SH-SY5Y (cell line): ENCODE results near the gene LRCOL1.

Source experiments
- GATA2 ChIP-seq: IDR thresholded peaks from 2 replicates; pipeline ENCODE4 v1.6.1; 2011; ENCODE audit warnings: mild to moderate bottlenecking, low read depth, low read length
- GATA3 ChIP-seq: IDR thresholded peaks from 2 replicates; pipeline ENCODE4 v1.6.1; 2011; ENCODE audit warnings: low read depth, mild to moderate bottlenecking, low read length, moderate library complexity

DNA sequence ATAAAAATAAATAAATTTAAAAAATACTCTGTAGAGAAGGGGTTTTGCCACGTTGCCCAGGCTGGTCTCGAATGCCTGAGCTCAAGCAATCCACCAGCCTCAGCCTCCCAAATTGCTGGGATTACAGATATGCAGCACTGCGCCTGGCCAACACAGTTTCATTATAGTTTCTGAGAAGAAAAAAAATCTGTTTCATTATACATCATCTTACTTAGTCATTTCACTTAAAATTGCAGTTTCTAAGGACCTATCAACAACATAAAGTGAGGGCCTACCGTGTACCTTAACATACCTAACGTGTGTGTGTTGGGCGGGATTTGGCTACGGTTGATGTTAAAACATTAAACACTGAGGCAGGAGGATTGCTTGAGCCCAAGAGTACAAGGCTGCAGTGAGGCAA, 36.5 kb upstream of the LRCOL1 start:
- no peak for TF ChIP-seq GATA3
- TF ChIP-seq GATA2 = no peak
